Mammary epithelial cell (primary cell): Measurements from ENCODE around the gene TARDBP.

Experiments used
- CTCF ChIP-seq, 2 donors: IDR thresholded peaks in 1 of 2; conservative IDR thresholded peaks in 1 of 2; 2 replicates each; pipeline ENCODE4 v1.5.1; 2011 to 2012; ENCODE audit warnings: inconsistent platforms in 2 of 2, low read length in 2 of 2, mild to moderate bottlenecking in 2 of 2, control low read depth in 1 of 2, low read depth in 1 of 2; ENCODE audit not compliant: insufficient read depth in 1 of 2; ENCODE audit errors: extremely low read depth in 1 of 2
- EZH2 ChIP-seq: IDR thresholded peaks from 2 replicates; pipeline ENCODE4 v1.6.1; 2012; ENCODE audit warnings: low read length, inconsistent platforms, borderline replicate concordance

- no peak for TF ChIP-seq CTCF (conservative IDR thresholded peaks at IDR 0.05 in 1 of 2, IDR thresholded peaks at IDR 0.05 in 1 of 2; ENCODE audit: extremely low read depth in 1 of 2, insufficient read depth in 1 of 2, low read depth in 1 of 2, low read length in 2 of 2)
- no peak for TF ChIP-seq EZH2
These were observed 7.5 kb downstream of the TARDBP start for GRCh38 chr1:11019971-11020370.
